GM18909 (cell line): Measurements from ENCODE around the gene LRRC41.
A peak's percentile ranks its signal among the peaks of the same experiment; 100 is the strongest.
"Not testable (repeated sequence)": the region's sequence is repeated elsewhere in the genome, so short reads cannot be mapped to it uniquely, and the experiment has no call there.

ENCODE experiments used
- ATAC-seq: cut with Tn5 transposase; IDR thresholded peaks from one replicate; pipeline ENCODE4 v1.9.1; 2021; ENCODE audit warnings: mild to moderate bottlenecking; ENCODE audit not compliant: unreplicated experiment, poor library complexity

The LRRC41 gene, protein sequence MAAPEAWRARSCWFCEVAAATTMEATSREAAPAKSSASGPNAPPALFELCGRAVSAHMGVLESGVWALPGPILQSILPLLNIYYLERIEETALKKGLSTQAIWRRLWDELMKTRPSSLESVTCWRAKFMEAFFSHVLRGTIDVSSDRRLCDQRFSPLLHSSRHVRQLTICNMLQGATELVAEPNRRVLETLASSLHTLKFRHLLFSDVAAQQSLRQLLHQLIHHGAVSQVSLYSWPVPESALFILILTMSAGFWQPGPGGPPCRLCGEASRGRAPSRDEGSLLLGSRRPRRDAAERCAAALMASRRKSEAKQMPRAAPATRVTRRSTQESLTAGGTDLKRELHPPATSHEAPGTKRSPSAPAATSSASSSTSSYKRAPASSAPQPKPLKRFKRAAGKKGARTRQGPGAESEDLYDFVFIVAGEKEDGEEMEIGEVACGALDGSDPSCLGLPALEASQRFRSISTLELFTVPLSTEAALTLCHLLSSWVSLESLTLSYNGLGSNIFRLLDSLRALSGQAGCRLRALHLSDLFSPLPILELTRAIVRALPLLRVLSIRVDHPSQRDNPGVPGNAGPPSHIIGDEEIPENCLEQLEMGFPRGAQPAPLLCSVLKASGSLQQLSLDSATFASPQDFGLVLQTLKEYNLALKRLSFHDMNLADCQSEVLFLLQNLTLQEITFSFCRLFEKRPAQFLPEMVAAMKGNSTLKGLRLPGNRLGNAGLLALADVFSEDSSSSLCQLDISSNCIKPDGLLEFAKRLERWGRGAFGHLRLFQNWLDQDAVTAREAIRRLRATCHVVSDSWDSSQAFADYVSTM

DNA sequence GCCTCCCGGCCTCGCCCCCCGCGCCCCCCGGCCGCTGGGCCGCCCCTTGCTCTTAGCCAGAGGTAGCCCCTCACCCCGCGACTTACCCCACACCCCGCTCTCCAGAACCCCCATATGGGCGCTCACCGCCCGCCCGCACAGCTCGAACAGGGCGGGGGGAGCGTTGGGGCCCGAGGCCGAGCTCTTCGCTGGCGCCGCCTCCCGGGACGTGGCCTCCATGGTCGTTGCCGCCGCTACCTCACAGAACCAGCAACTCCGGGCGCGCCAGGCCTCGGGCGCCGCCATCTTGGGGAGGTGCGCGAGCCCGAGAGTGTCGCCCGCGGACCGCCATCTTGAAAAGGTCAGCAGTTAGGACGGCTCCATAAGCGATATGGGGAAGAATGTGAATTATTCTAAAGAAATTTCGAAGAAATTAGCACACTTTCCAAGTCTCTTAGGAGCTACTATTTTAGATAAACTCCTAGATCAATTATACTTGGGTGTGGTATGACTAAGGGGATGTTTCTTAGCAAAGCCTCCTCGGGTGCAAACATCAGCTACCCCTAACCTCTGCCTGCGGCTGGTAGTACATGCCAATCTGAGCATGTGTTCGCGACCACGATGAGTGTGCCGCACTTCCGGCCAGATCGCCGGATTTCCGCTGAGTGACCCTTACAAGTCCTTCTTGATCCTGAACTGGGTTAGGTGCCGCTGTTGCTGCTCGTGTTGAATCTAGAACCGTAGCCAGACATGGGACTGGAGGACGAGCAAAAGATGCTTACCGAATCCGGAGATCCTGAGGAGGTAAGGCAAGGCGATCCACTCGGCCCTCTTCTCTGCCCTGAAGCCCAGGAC, at the start of gene LRRC41, which contains the start of gene UQCRH:
Gene LRRC41 (minus strand): TSS at position 579 of the 834 bp plus-strand sequence. CDS start 294 bp downstream, at position 285.
Gene UQCRH (plus strand): TSS at position 661 of the 834 bp plus-strand sequence. CDS start 69 bp downstream, at position 730.
- peak; percentile 84 for ATAC-seq

DNA sequence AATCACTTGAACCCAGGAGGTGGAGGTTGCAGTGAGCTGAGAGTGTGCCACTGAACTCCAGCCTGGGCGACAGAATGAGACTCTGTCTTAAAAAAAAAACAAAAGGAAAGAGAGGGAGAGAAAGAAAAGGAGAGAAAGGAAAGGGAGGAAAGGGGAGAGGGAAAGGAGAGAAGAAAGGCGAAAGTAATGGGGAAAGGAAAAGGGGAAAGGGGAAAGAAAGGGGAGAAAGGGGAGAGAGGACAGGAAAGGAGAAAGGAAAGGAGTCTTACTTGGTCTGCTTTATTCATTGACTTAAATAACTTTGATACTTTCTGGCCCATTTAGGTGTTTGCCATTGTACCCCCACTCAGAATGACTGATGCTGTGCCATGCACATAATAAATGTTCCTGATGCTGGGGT, 48.9 kb upstream of the LRRC41 start:
- no peak for ATAC-seq

DNA sequence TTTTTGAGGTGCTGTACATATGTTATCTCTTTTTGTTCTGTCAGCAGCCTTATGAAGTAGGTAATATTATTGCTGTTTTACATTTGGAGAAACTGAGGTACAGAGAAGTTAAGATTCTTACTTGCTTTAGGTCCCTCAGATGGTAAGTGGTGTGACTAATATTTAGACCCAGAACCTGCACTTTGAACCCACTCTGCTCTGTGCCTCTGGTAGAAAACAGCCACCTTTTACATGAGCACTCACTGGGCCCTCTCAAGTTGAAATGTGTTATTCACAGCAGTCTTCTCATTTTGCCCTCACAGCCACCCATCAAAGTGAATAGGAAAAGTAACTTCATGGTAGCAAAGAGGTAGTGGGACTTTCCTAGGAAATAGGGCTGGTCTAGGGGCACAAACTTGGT, 41.9 kb upstream of the LRRC41 start:
- ATAC-seq, result no peak

DNA sequence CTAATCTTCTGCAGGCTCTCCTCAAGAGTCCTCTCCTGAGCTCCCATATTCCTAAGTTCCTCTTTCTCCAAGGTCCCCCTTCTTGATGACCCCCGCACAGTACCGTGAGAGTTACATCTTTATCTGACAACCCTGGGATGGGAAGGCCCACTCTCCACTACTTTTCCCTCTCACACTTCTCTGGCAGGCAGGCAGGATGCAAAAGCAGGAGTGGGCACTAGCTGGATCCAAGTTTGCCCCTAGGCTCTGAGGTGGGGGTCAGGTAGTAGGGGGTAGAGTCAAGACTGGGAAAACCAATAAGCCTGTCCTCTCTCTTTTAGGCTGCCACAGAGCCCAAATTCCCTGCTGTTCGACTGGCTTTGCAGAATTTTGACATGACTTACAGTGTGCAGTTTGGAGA, 41.1 kb upstream of the LRRC41 start:
- ATAC-seq, result no peak

DNA sequence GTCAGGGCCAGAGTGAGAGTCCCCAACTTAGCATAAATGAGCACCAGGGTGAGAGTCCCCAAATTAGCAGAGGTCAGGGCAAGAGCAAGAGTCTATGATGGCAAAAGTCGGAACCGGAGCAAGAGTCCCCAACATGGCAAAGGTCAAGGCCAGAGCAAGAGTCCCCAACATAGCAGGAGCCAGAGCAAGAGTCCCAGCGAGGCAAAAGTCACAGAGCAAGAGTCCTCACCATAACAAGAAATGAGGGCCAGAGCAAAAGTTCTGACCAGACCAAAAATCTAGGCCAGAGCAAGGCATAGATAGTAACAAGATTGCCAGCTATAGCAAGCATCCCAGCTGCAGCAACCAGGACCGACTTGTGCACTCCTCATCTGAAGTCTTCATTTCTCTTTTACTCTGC, 40.3 kb upstream of the LRRC41 start:
- no peak for ATAC-seq

DNA sequence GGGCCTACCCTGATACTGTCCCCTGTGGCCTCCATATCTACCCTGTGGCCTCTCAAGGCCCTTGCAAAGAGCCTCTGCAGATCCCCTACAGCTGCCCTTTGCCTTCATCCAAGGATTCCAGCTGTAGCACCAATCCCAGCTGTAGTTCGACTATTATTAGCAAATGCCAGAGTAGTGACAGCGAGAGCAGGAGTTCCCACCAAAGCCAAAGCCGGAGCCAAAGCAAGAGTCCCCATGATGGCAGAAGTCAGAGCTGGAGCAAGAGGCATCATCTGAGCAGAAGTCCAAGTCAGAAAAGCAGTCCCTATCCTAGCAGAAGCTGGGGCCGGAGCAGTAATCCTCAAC, 39.9 kb upstream of the LRRC41 start:
- ATAC-seq, result no peak

DNA sequence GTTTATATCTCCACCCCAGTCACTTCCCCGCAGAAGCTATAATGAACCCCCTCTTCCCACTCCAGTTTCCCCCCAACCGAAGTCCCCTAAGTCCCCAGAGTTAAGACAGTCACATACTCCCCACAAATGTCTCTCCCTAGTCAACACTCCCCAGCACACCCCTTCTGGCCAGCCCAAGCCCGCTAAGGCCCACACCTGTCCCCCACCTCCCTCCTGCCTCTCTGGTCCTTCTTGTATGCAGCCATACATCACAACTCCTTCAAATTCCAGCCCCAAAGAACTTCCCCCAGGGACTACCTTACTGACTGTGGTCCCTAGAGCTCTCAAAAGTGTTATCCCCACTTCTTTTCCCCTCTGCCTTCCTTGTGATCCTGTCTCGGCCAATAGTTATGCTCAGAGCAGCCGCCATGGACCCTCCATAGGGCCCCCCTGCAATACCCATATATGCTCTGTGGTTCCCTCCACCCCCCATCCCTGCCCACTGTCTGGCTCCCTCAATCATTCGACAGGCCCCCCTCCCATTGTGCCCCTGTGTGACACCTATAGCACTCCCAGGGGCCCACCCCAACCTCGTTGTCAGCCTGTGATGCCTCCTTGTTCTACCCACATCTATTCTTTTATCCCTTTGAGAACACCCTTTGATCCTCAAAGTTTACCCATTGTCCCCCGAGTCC, 39.4 kb upstream of the LRRC41 start:
- ATAC-seq, result no peak

DNA sequence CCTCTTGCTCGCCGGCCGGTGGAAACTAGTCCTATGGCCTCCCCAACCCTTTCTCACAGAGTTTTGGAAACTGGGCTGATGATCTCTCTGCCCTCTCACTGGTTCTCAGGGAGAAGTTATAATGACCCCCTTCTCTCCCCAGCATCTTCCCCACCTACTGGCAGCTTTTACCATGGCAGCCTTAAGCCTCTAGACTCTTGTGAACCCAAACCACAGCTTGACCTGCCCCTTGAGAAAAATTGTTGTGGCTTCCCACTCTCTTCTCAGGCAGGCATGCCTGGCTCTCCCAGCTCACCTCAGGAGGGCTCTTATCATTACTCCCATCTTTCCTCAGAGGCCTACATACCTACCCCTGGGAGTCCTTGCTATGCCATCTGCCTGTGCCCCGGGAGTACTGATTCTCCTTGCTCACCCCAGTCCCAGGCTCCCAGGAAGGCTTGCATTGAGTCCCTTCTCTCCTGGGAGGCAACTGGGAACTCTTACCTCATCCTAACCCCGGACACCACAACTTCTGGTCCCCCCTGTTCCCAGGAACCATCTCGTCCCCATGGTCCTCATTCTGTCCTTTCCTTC, 38.8 kb upstream of the LRRC41 start:
- peak; percentile 48 for ATAC-seq

DNA sequence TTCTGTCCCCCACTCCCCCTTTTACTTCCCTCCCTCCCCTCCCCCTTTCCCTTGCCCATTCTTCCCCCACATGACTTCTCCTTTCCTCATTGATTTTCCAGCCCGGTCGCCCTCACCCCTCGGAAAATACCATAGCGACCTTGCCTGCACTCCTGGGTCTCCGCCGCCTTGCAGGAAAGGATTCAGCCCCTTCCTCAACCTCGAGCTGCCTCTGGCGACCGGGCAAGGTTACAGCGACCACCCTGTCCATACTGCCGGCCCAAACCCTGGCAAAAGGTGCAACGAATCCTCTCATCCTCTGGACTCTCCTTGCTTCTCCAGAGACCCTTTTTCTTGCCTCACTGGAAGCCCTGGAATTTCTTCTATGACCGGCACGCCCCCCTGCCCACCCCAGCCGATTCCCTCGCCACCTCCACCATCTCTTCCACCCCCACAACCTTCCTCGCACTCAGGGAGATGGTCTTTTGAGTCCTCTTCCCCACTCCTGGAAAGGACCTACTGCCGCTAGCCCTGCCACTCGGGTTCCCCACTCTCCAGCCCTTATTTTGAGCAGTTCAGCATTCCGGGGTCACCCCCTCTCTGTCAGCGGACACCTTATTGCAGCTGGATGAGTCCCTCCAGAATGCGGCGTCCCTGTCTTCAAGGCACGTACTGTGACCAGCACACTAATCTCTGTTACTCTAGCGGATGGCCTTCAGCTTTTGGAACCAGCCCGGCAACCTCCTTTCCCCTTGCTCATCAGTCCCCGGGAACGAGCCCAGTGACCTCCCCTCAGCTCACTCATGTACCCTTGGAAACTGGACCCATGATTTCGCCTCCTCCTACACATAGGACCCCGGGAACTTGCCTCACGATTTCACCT, 38.0 kb upstream of the LRRC41 start:
- ATAC-seq, result no peak

DNA sequence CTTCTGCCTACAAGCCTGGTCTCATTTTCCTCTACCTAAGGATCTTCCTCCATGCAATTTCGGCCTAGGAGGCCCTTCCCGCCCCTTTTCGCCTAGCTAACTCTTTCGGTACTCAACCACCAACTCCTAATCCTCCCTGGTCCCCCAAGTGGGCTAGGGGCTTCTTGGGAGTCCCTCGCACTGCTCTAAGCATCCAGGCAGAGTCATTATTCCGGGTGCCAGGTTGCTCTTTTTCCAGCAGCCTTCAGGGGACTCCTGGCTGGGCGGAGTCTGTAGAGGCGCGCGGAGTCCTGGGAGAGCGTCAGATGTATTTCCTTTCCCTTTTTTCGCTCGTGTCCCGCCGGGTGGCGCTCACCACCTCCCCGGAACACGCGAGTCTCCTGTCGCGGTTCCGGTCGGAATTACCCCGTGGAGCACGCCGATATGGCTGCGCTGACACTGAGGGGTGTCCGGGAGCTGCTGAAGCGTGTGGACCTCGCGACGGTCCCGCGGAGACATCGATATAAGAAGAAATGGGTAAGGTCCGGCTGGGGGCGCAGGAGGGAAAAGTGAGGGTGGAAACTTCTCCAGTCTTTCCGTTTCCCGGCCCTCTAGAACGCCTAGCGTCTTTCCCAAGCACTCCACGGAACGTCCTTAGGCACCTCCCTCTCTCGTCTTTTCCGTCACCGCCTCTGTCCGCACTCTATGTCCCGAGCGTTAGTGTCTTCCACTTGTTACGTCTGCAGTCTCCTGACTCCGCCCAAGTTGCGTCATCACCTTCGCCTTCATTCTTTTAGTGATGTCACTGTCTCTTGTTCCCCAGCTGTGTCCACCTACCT, 37.2 kb upstream of the LRRC41 start, which contains the start of gene NSUN4:
Gene NSUN4 (plus strand): TSS at position 404 of the 818 bp plus-strand sequence. CDS start 20 bp downstream, at position 424.
- peak; percentile 79 for ATAC-seq

DNA sequence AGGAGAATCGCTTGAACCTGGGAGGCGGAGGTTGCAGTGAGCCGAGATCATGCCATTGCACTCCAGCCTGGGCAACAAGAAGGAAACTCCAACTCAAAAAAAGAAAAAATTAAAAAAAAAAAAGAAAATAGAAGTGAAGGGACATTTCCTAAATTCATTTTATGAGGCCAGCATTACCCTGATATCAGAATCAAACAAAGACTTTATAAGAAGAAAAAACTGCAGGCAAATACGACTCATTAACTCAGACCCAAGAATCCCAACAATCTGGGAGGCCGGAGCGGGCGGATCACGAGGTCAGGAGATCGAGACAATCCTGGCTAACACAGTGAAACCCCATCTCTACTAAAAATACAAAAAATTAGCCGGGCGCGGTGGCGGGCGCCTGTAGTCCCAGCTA, 34.0 kb upstream of the LRRC41 start:
- ATAC-seq, result not testable (repeated sequence)

DNA sequence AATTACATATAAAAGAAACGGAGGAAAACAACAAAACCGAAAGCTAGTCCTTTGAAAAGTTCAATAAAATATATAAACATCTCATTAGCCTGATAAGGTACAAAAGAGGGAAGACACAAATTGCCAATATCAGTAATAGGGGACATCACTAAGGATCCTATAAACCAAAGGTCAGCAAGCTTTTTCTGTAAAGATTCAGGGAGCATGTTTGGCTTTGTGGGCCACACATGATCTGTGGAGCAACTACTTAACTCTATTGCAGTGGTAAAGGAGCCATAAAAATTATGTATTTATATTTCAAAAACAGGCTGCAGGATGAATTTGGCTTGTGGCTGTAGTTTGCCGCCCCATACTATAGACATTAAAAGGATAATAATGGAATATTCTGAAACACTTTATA, 31.7 kb upstream of the LRRC41 start:
- no peak for ATAC-seq

DNA sequence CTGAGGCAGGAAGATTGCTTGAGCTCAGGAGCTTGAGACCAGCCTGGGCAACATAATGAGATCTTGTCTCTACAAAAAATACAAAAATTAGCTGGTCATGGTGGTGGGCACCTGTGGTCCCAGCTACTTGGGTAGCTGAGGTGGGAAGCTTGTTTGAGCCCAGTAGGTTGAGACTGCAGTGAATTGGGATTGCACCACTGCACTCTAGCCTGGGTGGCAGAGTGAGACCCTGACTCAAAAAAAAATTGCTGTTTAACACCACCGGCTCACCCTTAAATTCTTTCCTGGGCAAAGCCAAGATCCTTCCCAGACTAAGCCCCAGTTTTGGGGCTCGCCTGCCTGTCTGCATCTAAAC, 30.6 kb upstream of the LRRC41 start:
- no peak for ATAC-seq

DNA sequence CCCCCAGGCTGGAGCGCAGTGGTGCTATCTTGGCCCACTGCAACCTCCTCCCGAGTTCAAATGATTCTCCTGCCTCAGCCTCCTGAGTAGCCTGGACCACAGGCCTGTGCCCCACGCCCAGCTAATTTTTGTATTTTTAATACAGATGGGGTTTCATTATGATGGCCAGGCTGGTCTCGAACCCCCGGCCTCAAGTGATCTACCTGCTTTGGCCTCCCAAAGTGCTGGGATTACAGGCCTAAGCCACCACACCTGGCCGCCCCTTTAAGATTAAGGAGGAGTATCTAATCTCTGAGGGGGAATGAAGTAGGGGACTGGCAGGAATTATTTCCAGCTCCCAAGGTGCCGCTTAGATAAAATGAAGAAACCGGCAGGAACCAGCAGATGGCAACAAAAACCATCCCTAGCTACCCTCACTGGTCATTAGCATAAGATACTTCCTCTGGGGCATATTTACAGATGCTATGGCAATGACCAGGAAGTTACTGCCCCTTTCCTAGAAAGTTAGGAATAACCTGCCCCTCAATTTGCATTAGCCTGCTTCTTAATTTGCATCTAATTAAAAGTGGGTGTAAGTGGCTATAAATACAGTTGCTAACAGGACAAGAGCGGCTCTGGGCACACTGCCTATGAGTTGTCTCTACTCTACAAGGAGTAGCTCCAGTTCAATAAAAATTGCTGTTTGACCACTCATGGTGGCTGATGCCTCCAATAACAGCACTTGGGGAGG, 30.0 kb upstream of the LRRC41 start:
- peak; percentile 52 for ATAC-seq

DNA sequence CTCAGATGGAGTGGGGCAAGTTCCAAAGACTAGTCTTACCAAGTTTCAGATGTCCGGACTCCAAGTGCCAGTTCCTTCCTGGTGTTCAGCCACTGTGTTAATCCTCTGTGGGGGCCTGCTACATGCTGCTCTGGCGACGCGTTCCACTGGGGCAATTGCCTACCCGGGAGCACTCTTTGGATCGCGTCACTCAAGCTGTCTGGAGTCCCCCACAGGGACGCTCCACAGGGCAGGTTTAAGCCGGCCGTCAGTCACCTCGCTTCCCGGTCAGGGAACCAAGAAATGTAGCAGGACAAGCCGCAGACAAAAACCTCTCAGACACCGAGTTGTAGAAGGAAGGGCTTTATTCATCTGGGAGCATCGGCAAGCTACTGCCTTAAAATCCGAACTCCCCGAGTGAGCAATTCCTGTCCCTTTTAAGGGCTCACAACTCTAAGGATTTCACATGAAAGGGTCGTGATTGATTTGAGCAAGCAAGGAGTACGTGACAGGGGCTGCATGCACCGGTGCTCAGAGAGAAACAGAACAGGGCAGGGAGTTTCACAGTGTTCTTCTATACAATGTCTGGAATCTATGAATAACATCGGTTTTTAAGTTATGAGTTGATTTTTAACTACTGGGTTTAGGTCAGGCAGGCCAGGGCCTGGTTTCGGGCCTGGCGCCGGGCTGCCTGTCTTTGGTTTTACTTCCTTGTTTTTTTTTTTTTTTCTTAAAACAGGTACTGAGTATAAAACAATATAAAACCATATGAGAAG, 28.5 kb upstream of the LRRC41 start:
- peak; percentile 42 for ATAC-seq

DNA sequence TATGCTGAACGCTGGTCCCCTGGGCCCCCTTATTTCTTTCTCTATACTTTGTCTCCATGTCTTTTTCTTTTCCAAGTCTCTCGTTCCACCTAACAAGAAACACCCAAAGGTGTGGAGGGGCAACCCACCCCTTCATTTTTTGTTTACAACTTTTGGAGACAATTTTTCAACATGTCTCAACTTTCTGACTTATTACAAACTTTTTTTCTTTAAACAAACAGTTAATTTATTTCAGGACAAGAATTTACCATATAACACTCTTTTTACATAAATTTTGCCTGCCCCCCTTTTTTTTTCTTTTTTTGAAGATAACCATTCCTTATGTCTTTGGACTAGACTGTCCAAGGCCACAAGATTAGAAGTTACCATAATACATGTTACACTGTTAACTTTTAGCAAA, 27.0 kb upstream of the LRRC41 start:
- ATAC-seq, result not testable (repeated sequence)

DNA sequence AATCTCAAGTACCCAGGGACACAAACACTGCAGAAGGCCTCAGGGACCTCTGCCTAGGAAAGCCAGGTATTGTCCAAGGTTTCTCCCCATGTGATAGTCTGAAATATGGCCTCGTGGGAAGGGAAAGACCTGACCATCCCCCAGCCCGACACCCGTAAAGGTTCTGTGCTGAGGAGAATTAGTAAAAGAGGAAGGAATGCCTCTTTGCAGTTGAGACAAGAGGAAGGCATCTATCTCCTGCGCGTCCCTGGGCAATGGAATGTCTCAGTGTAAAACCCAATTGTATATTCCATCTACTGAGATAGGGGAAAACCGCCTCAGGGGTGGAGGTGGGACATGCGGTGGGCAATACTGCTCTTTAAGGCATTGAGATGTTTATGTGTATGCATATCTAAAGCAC, 26.4 kb upstream of the LRRC41 start:
- not testable (repeated sequence) for ATAC-seq
